NT2/D1 (cell line): Measurements from ENCODE around the gene KATNAL1.

Experiments used
- DNase-seq: peaks from one replicate; pipeline ENCODE4 v3.0.0-alpha.2; 2011; ENCODE audit warnings: low read depth, low spot score
- H3K27me3 ChIP-seq: 2 replicates; pipeline ENCODE4 v1.6.0; 2011; ENCODE audit warnings: mild to moderate bottlenecking; ENCODE audit not compliant: insufficient read length, insufficient read depth
- H3K36me3 ChIP-seq: 2 replicates; pipeline ENCODE4 v1.6.1; 2011; ENCODE audit warnings: mild to moderate bottlenecking, low read length, mixed read lengths; ENCODE audit not compliant: insufficient read depth, insufficient read length
- H3K4me1 ChIP-seq: 2 replicates; pipeline ENCODE4 v1.5.1; 2011; ENCODE audit not compliant: insufficient read depth, insufficient read length
- H3K4me3 ChIP-seq: 2 replicates; pipeline ENCODE4 v1.5.1; 2011; ENCODE audit warnings: low read depth; ENCODE audit not compliant: insufficient read length
- H3K9ac ChIP-seq: 2 replicates; pipeline ENCODE4 v1.6.0; 2011; ENCODE audit warnings: low read depth; ENCODE audit not compliant: insufficient read length
- H3K9me3 ChIP-seq: 2 replicates; pipeline ENCODE4 v1.5.1; 2011; ENCODE audit warnings: mild to moderate bottlenecking, low read length; ENCODE audit not compliant: insufficient read depth
- SUZ12 ChIP-seq: IDR thresholded peaks from 2 replicates; pipeline ENCODE4 v1.6.1; 2011; ENCODE audit not compliant: insufficient read length, insufficient read depth; ENCODE audit errors: extremely low read depth
- YY1 ChIP-seq: IDR thresholded peaks from 2 replicates; pipeline ENCODE4 v1.6.1; 2011; ENCODE audit not compliant: insufficient read length, insufficient read depth
- ZNF274 ChIP-seq: IDR thresholded peaks from 2 replicates; pipeline ENCODE4 v1.6.1; 2011; ENCODE audit warnings: mild to moderate bottlenecking, low read depth, low read length

The KATNAL1 gene

GRCh38 chr13:30346789-30347167 is 39.4 kb upstream of the KATNAL1 start:
- no peak for TF ChIP-seq ZNF274
- TF ChIP-seq YY1 = no peak
- TF ChIP-seq SUZ12 = no peak
- Histone ChIP-seq H3K9me3 (no peaks in the 10 kb centered on the region), H3K27me3 (no peaks in the 10 kb centered on the region), H3K4me3 (no peak overlapping the region), H3K36me3 (no peaks in the 10 kb centered on the region), H3K9ac (no peak overlapping the region), H3K4me1 (no peaks in the 10 kb centered on the region)
- DNase-seq = no peak

- H3K4me1 ChIP-seq = no peaks in the 10 kb centered on the region
- no peak for DNase-seq
- H3K4me3 ChIP-seq = no peak overlapping the region
- no peak for TF ChIP-seq ZNF274
- H3K9me3 ChIP-seq = no peaks in the 10 kb centered on the region
- no peak overlapping the region for H3K9ac ChIP-seq
- H3K36me3 ChIP-seq = no peaks in the 10 kb centered on the region
- H3K27me3 ChIP-seq = no peaks in the 10 kb centered on the region
Measured at GRCh38 chr13:30346153-30346788, 38.9 kb upstream of the KATNAL1 start.

GRCh38 chr13:30345426-30346100 is 38.2 kb upstream of the KATNAL1 start:
- Histone ChIP-seq H3K4me3 (no peak overlapping the region), H3K36me3 (no peaks in the 10 kb centered on the region), H3K9ac (no peak overlapping the region), H3K27me3 (no peaks in the 10 kb centered on the region), H3K9me3 (no peaks in the 10 kb centered on the region), H3K4me1 (no peaks in the 10 kb centered on the region)
- no peak for DNase-seq
- TF ChIP-seq ZNF274 (no peak), YY1 (no peak), SUZ12 (no peak)

- H3K9ac ChIP-seq = no peak overlapping the region
- no peaks in the 10 kb centered on the region for H3K27me3 ChIP-seq
- no peak for TF ChIP-seq YY1
- TF ChIP-seq ZNF274 = no peak
- no peak for TF ChIP-seq SUZ12
- no peaks in the 10 kb centered on the region for H3K9me3 ChIP-seq
- no peak for DNase-seq
- no peaks in the 10 kb centered on the region for H3K36me3 ChIP-seq
- no peak overlapping the region for H3K4me3 ChIP-seq
- no peaks in the 10 kb centered on the region for H3K4me1 ChIP-seq
Measured at GRCh38 chr13:30341815-30342570, 34.6 kb upstream of the KATNAL1 start.

GRCh38 chr13:30340331-30341250 is 33.2 kb upstream of the KATNAL1 start:
- Histone ChIP-seq H3K9me3 (no peaks in the 10 kb centered on the region), H3K27me3 (no peaks in the 10 kb centered on the region), H3K36me3 (no peaks in the 10 kb centered on the region), H3K9ac (no peak overlapping the region), H3K4me1 (no peaks in the 10 kb centered on the region), H3K4me3 (no peak overlapping the region)
- no peak for DNase-seq
- TF ChIP-seq YY1 (no peak), SUZ12 (no peak), ZNF274 (no peak)

- TF ChIP-seq ZNF274 (no peak), SUZ12 (no peak), YY1 (no peak)
Measured at GRCh38 chr13:30339738-30340330, 32.5 kb upstream of the KATNAL1 start.

GRCh38 chr13:30338952-30339351 is 31.6 kb upstream of the KATNAL1 start:
- no peak for TF ChIP-seq SUZ12
- no peak for TF ChIP-seq ZNF274
- TF ChIP-seq YY1 = no peak
- no peaks in the 10 kb centered on the region for H3K36me3 ChIP-seq
- DNase-seq = no peak

More at GRCh38 chr13:30339738-30340330, 32.5 kb upstream of the KATNAL1 start:
- Histone ChIP-seq H3K36me3 (no peaks in the 10 kb centered on the region), H3K27me3 (no peaks in the 10 kb centered on the region), H3K9me3 (no peaks in the 10 kb centered on the region), H3K4me3 (no peak overlapping the region), H3K4me1 (no peaks in the 10 kb centered on the region), H3K9ac (no peak overlapping the region)
- no peak for DNase-seq

More at GRCh38 chr13:30338952-30339351, 31.6 kb upstream of the KATNAL1 start:
- Histone ChIP-seq H3K4me3 (no peak overlapping the region), H3K4me1 (no peaks in the 10 kb centered on the region), H3K27me3 (no peaks in the 10 kb centered on the region), H3K9ac (no peak overlapping the region), H3K9me3 (no peaks in the 10 kb centered on the region)
